BE2C (cell line): Measurements from ENCODE around the gene PBX4.
A peak's percentile ranks its signal among the peaks of the same experiment; 100 is the strongest.

Experiments used
- DNase-seq: peaks from one replicate; pipeline ENCODE4 v3.0.0-alpha.2; 2020
- H3K27me3 ChIP-seq: fragments of 250-450 bp; sonication (Bioruptor Pico); 2 replicates; pipeline ENCODE4 v1.5.1; 2020; ENCODE audit warnings: mild to moderate bottlenecking
- H3K36me3 ChIP-seq: fragments of 250-450 bp; sonication (Bioruptor Pico); 2 replicates; pipeline ENCODE4 v1.5.1; 2020; ENCODE audit warnings: mild to moderate bottlenecking
- H3K4me1 ChIP-seq: fragments of 250-450 bp; sonication (Bioruptor Pico); 2 replicates; pipeline ENCODE4 v1.5.1; 2020
- H3K4me3 ChIP-seq: 2 replicates; pipeline ENCODE4 v1.5.1; 2011; ENCODE audit warnings: low read depth, low read length
- H3K9me3 ChIP-seq: fragments of 250-450 bp; sonication (Bioruptor Pico); 2 replicates; pipeline ENCODE4 v1.5.1; 2020
- CTCF ChIP-seq: IDR thresholded peaks from 2 replicates; pipeline ENCODE4 v1.5.1; 2012; ENCODE audit warnings: mild to moderate bottlenecking, low read depth, low read length

Gene PBX4

GRCh38 chr19:19545707-19546106 is 72.8 kb downstream of the PBX4 start:
- H3K9me3 ChIP-seq: peaks cover 3% of the 10 kb centered on the region
- DNase-seq: no peak
- no peaks in the 10 kb centered on the region for H3K4me1 ChIP-seq
- H3K27me3 ChIP-seq: no peaks in the 10 kb centered on the region
- no peaks in the 10 kb centered on the region for H3K36me3 ChIP-seq
- TF ChIP-seq CTCF: no peak
- H3K4me3 ChIP-seq: no peak overlapping the region

GRCh38 chr19:19544954-19545591 is 73.4 kb downstream of the PBX4 start:
- TF ChIP-seq CTCF: no peak
- H3K27me3 ChIP-seq: no peaks in the 10 kb centered on the region
- H3K9me3 ChIP-seq: peaks cover 3% of the 10 kb centered on the region
- H3K4me1 ChIP-seq: no peaks in the 10 kb centered on the region
- peak; percentile 8 for DNase-seq
- H3K36me3 ChIP-seq: no peaks in the 10 kb centered on the region
- H3K4me3 ChIP-seq: no peak overlapping the region

- H3K9me3 ChIP-seq: peaks cover 3% of the 10 kb centered on the region
- H3K27me3 ChIP-seq: no peaks in the 10 kb centered on the region
- H3K4me1 ChIP-seq: no peaks in the 10 kb centered on the region
- H3K4me3 ChIP-seq: no peak overlapping the region
- DNase-seq: no peak
- TF ChIP-seq CTCF: no peak
- no peaks in the 10 kb centered on the region for H3K36me3 ChIP-seq
Measured at GRCh38 chr19:19544257-19544953, 74.1 kb downstream of the PBX4 start.

- H3K4me3 ChIP-seq: no peak overlapping the region
- H3K9me3 ChIP-seq: peaks cover 3% of the 10 kb centered on the region
- no peaks in the 10 kb centered on the region for H3K36me3 ChIP-seq
- no peak for TF ChIP-seq CTCF
- H3K4me1 ChIP-seq: no peaks in the 10 kb centered on the region
- H3K27me3 ChIP-seq: no peaks in the 10 kb centered on the region; the same call in none of the 2 replicates
- no peak for DNase-seq
Measured at GRCh38 chr19:19543640-19544039, 74.8 kb downstream of the PBX4 start.

- no peaks in the 10 kb centered on the region for H3K4me1 ChIP-seq
- no peaks in the 10 kb centered on the region for H3K36me3 ChIP-seq
- peaks cover 3% of the 10 kb centered on the region for H3K9me3 ChIP-seq
- peaks cover 5% of the 10 kb centered on the region for H3K27me3 ChIP-seq
- H3K4me3 ChIP-seq: no peak overlapping the region
- TF ChIP-seq CTCF: no peak
- no peak for DNase-seq
Measured at GRCh38 chr19:19543101-19543500, 75.4 kb downstream of the PBX4 start.

- Histone ChIP-seq H3K27me3 (peaks cover 11% of the 10 kb centered on the region), H3K36me3 (no peaks in the 10 kb centered on the region), H3K4me1 (no peaks in the 10 kb centered on the region), H3K9me3 (peaks cover 3% of the 10 kb centered on the region), H3K4me3 (no peak overlapping the region)
- TF ChIP-seq CTCF: no peak
- DNase-seq: no peak
Measured at GRCh38 chr19:19542507-19542906, 76.0 kb downstream of the PBX4 start.
